GM18867 (cell line): ENCODE data around the gene C2CD3.
A peak's percentile ranks its signal among the peaks of the same experiment; 100 is the strongest.

Experiments used
- ATAC-seq: cut with Tn5 transposase; IDR thresholded peaks from one replicate; pipeline ENCODE4 v1.9.1; 2021; ENCODE audit warnings: mild to moderate bottlenecking, moderate library complexity; ENCODE audit not compliant: unreplicated experiment

Gene C2CD3, protein sequence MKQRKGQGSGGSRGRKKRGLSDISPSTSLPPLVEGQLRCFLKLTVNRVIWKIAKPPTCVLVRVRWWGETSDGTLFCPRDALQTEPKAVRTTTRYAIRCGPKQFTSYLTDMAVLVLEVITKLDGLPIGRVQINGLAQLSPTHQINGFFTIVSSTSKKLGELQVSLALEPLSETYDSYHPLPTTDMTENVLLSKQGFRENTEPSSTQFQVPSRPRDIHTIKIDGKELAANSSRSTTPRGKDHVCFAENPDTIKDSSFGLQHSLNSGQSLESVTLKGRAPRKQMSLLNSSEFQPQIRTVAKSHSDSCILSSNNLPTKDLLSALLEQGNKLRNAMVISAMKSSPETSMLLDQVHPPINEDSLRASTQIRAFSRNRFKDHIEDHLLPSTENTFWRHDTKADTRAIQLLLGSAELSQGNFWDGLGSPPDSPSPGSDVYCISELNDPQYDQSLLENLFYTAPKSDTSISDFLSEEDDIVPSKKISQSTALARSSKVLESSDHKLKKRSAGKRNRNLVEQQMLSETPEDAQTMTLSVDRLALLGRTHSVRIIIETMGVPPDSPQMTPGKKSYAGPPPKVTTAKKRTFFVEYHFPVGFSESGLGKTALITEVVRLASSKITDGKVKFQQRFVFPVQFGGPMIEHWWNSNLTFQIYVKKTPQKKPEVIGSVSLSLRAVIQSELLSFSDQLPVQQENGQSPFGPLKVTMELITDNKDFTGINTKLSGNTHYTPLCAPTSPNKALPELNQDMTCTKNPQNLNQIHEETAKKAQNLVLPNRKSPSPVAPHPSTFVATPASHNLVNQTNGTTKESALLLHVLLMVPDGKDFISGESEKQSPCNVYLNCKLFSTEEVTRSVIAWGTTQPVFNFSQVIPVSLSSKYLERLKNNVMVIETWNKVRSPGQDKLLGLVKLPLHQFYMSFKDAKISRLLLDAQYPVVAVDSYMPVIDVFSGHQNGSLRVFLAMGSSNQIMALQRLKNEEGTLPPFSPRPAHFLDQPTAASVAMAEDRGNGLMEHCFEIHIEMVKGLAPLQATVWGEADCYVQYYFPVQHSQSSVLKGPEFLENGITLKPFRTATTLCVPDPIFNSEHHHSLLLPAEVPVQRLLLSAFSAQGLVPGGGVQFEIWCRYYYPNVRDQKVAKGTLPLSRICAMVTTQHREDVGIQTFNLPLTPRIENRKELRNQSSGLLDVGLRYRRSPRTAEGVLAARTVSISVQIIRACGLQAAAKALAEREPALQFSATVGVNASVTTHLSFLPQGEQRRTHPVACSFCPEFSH (N-terminal part only)

GRCh38 chr11:74170694-74171629 is at the start of gene C2CD3, which contains the start of gene PPME1:
Gene C2CD3, minus strand, starts transcription at chr11:74171002. Its CDS starts 210 bp downstream, at chr11:74170792.
Gene PPME1, plus strand, starts transcription at chr11:74171289. Its CDS starts 133 bp downstream, at chr11:74171422.
- peak; percentile 94 for ATAC-seq

- no peak for ATAC-seq
Observed at GRCh38 chr11:74220376-74220775, 49.6 kb upstream of the C2CD3 start.

DNA sequence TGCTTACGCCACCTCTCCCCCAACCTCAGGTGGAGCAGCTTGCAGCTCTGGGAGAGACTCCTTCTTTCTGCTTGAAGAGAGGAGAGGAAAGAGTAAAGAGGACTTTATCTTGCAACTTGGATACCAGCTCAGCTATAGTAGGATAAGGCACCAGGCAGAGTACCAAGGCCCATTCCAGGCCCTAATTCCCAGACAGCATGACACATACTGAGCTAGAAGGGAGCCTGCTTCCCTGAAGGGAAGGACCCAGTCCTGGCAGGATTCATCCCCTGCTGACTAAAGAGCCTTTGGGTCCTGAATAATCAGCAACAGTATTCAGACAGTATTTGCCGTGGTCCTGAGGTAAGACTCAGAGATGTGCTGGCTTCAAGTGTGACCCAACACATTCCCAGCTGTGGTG is 41.7 kb upstream of the C2CD3 start:
- ATAC-seq, result no peak

DNA sequence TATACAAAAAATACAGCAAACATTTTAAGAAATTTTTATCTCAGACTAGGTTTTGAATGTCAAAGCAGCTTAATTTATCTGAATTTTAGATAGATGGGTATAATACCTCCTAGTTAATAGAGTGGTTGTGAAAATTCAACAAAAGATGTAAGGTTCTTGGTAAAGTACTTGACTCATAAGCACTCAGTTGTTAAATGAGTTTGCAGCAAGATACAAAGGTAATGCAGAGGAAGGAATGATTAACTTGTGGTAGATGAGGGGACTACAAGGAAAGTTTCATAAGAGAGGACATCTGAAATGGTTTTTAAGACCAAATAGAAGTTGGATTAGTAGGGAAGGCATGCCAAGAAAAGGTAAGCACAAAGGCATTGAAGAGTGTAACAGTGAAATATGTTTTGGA is 37.7 kb upstream of the C2CD3 start:
- no peak for ATAC-seq

- no peak for ATAC-seq
Observed at GRCh38 chr11:74206746-74207145, 35.9 kb upstream of the C2CD3 start.

DNA sequence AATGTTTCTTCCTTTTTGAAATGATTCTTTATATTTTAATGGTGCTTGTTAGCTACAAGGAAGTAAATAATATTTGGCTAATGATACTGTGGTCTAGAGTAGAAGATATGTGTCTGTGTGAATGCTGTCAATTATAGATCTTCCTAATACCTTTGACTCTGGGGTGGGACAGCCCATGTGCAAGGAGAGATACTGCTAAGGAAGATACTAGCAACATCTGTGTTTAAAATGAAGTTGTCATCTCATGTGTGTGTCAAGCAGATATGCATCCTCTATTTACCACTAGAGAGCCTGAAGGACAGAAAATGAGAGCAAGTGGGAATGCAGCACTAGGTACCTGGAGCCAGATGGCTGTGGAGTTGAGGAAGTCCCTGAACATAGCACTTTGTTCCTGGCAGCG is 34.4 kb upstream of the C2CD3 start:
- no peak for ATAC-seq

DNA sequence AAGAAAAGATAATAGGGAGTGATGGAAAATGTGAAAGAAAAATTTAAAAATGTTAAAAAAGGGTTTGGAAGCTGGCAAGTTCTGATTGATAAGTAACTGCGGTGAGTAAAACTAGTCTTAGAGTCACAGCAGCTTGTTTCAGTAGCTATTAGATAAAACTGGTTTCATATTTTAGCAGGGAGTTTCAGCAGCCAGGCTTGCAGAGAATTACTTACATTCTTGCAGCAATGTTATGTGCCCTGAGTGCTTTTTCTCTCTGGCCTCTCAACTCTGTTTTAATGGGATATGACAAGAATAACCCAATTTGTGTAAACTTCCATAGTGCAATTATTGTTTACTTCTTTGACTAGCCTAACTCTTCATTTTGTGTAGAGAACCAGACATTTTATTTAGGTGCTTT is 33.9 kb upstream of the C2CD3 start:
- ATAC-seq, result no peak

- no peak for ATAC-seq
Observed at GRCh38 chr11:74203966-74204365, 33.2 kb upstream of the C2CD3 start.

GRCh38 chr11:74196781-74197486 is 26.1 kb upstream of the C2CD3 start:
- no peak for ATAC-seq

DNA sequence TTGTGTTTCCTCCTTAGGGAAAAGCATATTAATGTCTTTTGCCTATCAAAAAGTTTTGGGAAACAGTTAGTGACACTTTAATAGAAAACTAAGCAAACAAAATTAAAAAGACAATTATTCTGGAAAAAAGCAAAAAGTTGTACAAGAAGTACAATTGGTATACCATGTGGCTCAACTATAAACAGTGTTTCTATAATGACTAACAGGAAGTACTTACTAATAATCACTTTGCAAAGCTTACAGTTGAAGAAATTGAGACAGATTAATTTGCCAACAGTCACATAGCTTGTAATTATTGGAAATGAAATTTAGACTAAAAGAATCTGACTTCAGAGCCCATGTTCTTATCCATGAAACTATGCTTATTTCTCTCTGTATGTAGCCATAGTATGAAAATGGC is 25.0 kb upstream of the C2CD3 start:
- ATAC-seq, result no peak

GRCh38 chr11:74185695-74186094 is 14.9 kb upstream of the C2CD3 start:
- no peak for ATAC-seq

DNA sequence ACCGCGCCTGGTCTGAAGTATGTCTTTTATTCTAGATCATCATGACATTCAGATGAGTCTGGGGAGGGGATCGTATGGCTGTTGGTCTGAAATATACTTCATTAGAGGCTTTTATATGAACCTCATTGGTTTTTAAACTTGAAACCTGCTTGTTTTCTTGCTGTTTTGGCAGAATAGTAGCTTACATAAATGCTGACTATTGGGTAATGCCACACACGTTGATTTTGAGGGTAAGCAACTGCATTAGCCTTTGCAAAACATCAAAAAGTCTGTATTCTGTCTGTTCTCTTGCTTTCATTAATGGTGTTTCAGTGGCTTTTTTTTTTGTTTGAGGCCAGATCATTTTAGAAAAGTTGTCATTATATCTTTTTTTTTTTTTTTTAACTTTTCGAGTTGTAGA is 14.5 kb upstream of the C2CD3 start:
- no peak for ATAC-seq

GRCh38 chr11:74182635-74183034 is 11.8 kb upstream of the C2CD3 start:
- ATAC-seq, result no peak

- no peak for ATAC-seq
Observed at GRCh38 chr11:74179234-74180052, 8.6 kb upstream of the C2CD3 start.

DNA sequence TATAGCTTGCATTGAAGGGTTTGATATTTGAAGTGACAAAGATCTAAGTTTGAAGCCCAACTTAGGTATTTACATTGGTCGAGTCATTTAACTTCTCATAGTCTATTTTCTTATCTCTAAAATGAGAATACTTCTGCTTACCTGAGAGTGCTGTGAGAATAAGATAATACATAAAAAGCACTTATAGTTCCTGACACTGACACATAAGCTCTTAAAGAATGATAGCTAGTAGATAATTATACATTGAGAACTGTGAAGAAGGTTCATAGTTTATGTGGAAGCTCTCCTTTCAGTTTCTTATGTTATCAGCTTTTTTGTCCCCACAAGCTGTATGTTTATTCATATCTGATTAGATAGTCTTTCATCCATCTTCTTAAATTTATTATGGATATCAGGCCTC is 5.1 kb upstream of the C2CD3 start:
- no peak for ATAC-seq

DNA sequence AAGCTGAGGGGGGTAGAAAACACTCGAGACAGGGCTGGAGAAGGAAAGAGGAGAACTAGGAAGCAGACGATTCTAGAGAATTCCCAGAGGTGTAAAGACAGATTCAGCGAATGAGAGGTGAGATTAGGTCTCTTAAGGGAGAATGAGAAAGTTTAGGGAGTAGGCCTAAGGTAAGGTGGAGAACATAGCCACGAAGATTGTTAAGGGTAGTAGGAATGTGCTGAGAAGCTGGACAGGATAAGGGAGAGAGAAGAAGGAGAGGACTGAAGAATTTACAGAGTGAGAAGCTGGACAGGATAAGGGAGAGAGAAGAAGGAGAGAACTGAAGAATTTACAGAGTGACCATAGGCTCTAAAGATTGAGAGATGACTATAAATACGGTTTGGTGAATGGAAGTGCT is 1.2 kb upstream of the C2CD3 start:
- no peak for ATAC-seq

DNA sequence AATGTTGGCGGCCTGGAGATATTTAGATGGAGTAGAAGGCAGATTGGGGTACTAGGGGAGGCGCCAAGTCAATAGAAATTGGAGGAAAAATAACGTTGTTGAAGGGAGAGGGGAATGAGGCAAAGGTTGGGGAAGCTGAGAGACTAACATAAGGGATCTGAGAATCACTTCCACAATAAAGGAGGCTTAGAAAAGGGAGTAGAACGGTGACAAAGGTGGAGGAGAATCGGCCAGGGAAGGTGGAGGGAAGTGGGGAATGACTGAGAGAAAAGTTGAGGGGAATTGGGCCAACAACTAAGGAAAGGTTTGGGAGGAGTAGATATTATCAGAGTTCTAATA is 797 bp upstream of the C2CD3 start:
- ATAC-seq, result no peak

GRCh38 chr11:74169738-74170458 is 904 bp downstream of the C2CD3 start:
- no peak for ATAC-seq
